Erythroblast (primary cell): ENCODE results near the gene USP40.

ENCODE experiments used
- GATA1 ChIP-seq: IDR thresholded peaks from 2 replicates; pipeline ENCODE4 v1.6.1; 2011; ENCODE audit warnings: low read depth, mild to moderate bottlenecking, control low read depth, low read length, moderate library complexity
- POLR2A ChIP-seq: IDR thresholded peaks from 2 replicates; pipeline ENCODE4 v1.6.1; 2011; ENCODE audit warnings: mild to moderate bottlenecking, low read length

DNA sequence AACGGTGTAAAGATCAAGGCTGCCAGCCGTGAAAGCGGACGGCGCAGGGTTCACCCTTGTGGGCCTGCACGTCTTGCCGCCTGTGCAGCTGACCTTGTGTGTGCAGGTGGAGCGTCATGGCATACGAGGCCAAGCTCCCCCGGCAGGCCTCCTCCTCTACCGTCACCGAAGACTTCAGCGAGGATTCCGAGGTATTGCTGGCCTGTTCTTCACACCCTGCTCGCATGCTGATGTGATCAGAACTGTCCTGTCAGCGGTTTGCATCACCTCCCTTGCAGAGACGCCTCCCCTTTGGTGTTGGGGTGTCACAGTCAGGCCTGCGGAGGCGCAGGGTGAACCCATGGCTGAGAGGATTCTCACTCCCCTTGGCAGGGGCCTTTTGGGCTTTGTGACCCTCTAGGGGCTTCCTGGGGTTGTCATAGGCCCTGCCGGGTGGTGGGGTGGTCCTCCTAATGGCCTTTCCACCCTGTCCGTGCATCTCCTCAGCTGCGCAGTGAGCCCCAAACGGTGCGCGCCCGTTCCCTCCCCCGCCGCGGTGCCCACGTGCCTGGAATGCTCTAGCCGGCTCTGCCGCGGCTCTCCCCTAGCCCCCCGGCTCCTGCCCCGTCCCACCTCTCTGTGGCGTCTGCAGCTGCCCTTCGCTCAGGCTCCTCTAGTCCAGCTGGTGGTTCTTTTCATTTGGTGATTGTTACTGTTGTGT lies 119.8 kb downstream of the USP40 start:
- TF ChIP-seq POLR2A (no peak), GATA1 (no peak)
